GM21367 (cell line): Measurements from ENCODE around the gene CLCN1.

Experiments used
- ATAC-seq: cut with Tn5 transposase; IDR thresholded peaks from one replicate; pipeline ENCODE4 v1.9.1; 2021; ENCODE audit not compliant: unreplicated experiment

CLCN1 gene

GRCh38 chr7:143395187-143396149 is 79.6 kb downstream of the CLCN1 start:
- ATAC-seq: no peak

GRCh38 chr7:143396182-143396581 is 80.3 kb downstream of the CLCN1 start:
- no peak for ATAC-seq

- no peak for ATAC-seq
Observed at GRCh38 chr7:143396625-143397556, 81.0 kb downstream of the CLCN1 start.

GRCh38 chr7:143397710-143398530 is 82.0 kb downstream of the CLCN1 start:
- ATAC-seq: no peak

- ATAC-seq: no peak
Observed at GRCh38 chr7:143398616-143399015, 82.7 kb downstream of the CLCN1 start.

GRCh38 chr7:143399151-143399550 is 83.2 kb downstream of the CLCN1 start:
- ATAC-seq: no peak

GRCh38 chr7:143399642-143400041 is 83.7 kb downstream of the CLCN1 start:
- ATAC-seq: no peak

GRCh38 chr7:143401265-143401664 is 85.4 kb downstream of the CLCN1 start:
- ATAC-seq: no peak
